IMR-90 (cell line): ENCODE data around the gene KY. TPM values are rescaled to one million over a fixed set of nuclear protein-coding genes. Genes with fewer than 3 reads are reported as not detected.
"Not testable (repeated sequence)": the region's sequence is repeated elsewhere in the genome, so short reads cannot be mapped to it uniquely, and the experiment has no call there.

Experiments used
- ATAC-seq: fragments of 200-7000 bp; cut with Tn5 transposase; 2 replicates; pipeline ENCODE4 v1.9.1; 2020; ENCODE audit warnings: low read depth, mild to moderate bottlenecking, moderate library complexity
- BruUV-seq: library from RNA; stranded (reverse); fragments of 400-500 nt; replicated peaks from 2 replicates; lab custom pipeline; 2021; lab: Mats Ljungman, UMichigan
- CTCF ChIA-PET: fragments of 300-600 bp; formaldehyde crosslinking; extraction: SDS; loops from one replicate; lab custom pipeline; 2021; ENCODE audit warnings: antibody characterized with exemption; lab: Yijun Ruan, JAX
- POLR2A ChIA-PET: fragments of 300-600 bp; sonication (Branson Sonifier 250); formaldehyde crosslinking; loops from one replicate; lab custom pipeline; 2022; ENCODE audit warnings: antibody characterized with exemption; ENCODE audit not compliant: unreplicated experiment; lab: Charles Lee
- DNase-seq: peaks from one replicate; pipeline ENCODE4 v3.0.0; 2013
- H2AFZ ChIP-seq: replicated peaks from 2 replicates; pipeline ENCODE3; 2013; ENCODE audit warnings: low read length, mild to moderate bottlenecking; ENCODE audit not compliant: poor library complexity
- H2AK5ac ChIP-seq: 2 replicates; pipeline ENCODE4 v1.6.1; 2013; ENCODE audit warnings: low read depth, low read length, inconsistent platforms
- H2AK9ac ChIP-seq: replicated peaks from 2 replicates; pipeline ENCODE3; 2013; ENCODE audit warnings: mild to moderate bottlenecking, low read depth, low read length, moderate library complexity; ENCODE audit not compliant: poor library complexity
- H2BK120ac ChIP-seq: 2 replicates; pipeline ENCODE4 v1.6.1; 2013; ENCODE audit warnings: low read depth, low read length, inconsistent platforms
- H2BK15ac ChIP-seq: 3 replicates; pipeline ENCODE4 v1.6.1; 2013; ENCODE audit warnings: low read depth, low read length, inconsistent platforms
- H2BK20ac ChIP-seq: 2 replicates; pipeline ENCODE4 v1.6.1; 2013; ENCODE audit warnings: low read depth, mild to moderate bottlenecking, inconsistent platforms, low read length, moderate library complexity
- H2BK5ac ChIP-seq: 2 replicates; pipeline ENCODE4 v1.6.1; 2013; ENCODE audit warnings: mild to moderate bottlenecking, low read depth, low read length, inconsistent platforms; ENCODE audit not compliant: poor library complexity, severe bottlenecking
- H3K14ac ChIP-seq: replicated peaks from 2 replicates; pipeline ENCODE4 v1.6.1; 2013; ENCODE audit warnings: low read depth, low read length, inconsistent platforms
- H3K18ac ChIP-seq: 2 replicates; pipeline ENCODE4 v1.6.1; 2013; ENCODE audit warnings: low read depth, low read length, control low read depth
- H3K23ac ChIP-seq: 2 replicates; pipeline ENCODE4 v1.6.1; 2013; ENCODE audit warnings: low read depth, low read length, inconsistent platforms
- H3K27ac ChIP-seq: 2 replicates; pipeline ENCODE4 v1.5.1; 2013; ENCODE audit warnings: mild to moderate bottlenecking, control low read depth, low read length; ENCODE audit not compliant: insufficient read depth
- H3K27me3 ChIP-seq: 2 replicates; pipeline ENCODE4 v1.6.1; 2013; ENCODE audit warnings: low read length; ENCODE audit not compliant: control insufficient read depth, insufficient read depth
- H3K36me3 ChIP-seq: 2 replicates; pipeline ENCODE4 v1.6.1; 2013; ENCODE audit warnings: low read length, mixed read lengths; ENCODE audit not compliant: control insufficient read depth, insufficient read depth
- H3K4ac ChIP-seq: 2 replicates; pipeline ENCODE4 v1.6.1; 2013; ENCODE audit warnings: low read depth, low read length, inconsistent platforms
- H3K4me1 ChIP-seq: 2 replicates; pipeline ENCODE4 v1.6.1; 2013; ENCODE audit warnings: low read length, mixed read lengths; ENCODE audit not compliant: control insufficient read depth, insufficient read depth
- H3K4me2 ChIP-seq: 2 replicates; pipeline ENCODE4 v1.6.1; 2013; ENCODE audit warnings: low read depth, mild to moderate bottlenecking, control low read depth, low read length, moderate library complexity
- H3K4me3 ChIP-seq: 2 replicates; pipeline ENCODE4 v1.5.1; 2013; ENCODE audit warnings: low read depth, mild to moderate bottlenecking, control low read depth, low read length, moderate library complexity; ENCODE audit not compliant: insufficient read depth
- H3K56ac ChIP-seq: 2 replicates; pipeline ENCODE4 v1.6.1; 2013; ENCODE audit warnings: low read length, inconsistent platforms; ENCODE audit not compliant: insufficient read depth; ENCODE audit errors: extremely low read depth
- H3K79me1 ChIP-seq, 2 experiments: 2 replicates each; pipeline ENCODE4 v1.6.1; 2013; ENCODE audit warnings: low read length in 2 of 2, inconsistent platforms in 1 of 2, low read depth in 1 of 2
- H3K9ac ChIP-seq: 2 replicates; pipeline ENCODE4 v1.6.1; 2013; ENCODE audit warnings: low read depth, low read length, control low read depth
- H3K9me1 ChIP-seq: 2 replicates; pipeline ENCODE4 v1.6.1; 2013; ENCODE audit warnings: low read length, inconsistent platforms; ENCODE audit not compliant: insufficient read depth
- H3K9me3 ChIP-seq: 2 replicates; pipeline ENCODE4 v1.6.1; 2013; ENCODE audit warnings: low read length; ENCODE audit not compliant: control insufficient read depth, insufficient read depth
- H4K20me1 ChIP-seq: 2 replicates; pipeline ENCODE4 v1.6.1; 2013; ENCODE audit warnings: low read length, inconsistent platforms; ENCODE audit not compliant: insufficient read depth
- H4K5ac ChIP-seq: 2 replicates; pipeline ENCODE4 v1.6.1; 2013; ENCODE audit warnings: mild to moderate bottlenecking, low read depth, low read length, control low read depth
- H4K8ac ChIP-seq, 2 experiments: 2 replicates each; pipeline ENCODE4 v1.6.1; 2013; ENCODE audit warnings: low read depth in 2 of 2, low read length in 2 of 2, control low read depth in 1 of 2, inconsistent platforms in 1 of 2
- H4K91ac ChIP-seq: 2 replicates; pipeline ENCODE4 v1.6.1; 2013; ENCODE audit warnings: low read depth, low read length, inconsistent platforms; ENCODE audit not compliant: insufficient read depth
- MAZ ChIP-seq: IDR thresholded peaks from 2 replicates; pipeline ENCODE4 v1.6.1; 2012; ENCODE audit warnings: low read depth, mild to moderate bottlenecking, low read length, improper control_type of control experiment, moderate library complexity, borderline replicate concordance
- WGBS, 2 experiments: methylation state at CpG; one replicate each; pipeline versions ENCODE4 v1.1.5 to v1.1.7; 2013; ENCODE audit warnings: missing lambda C conversion rate in 2 of 2; ENCODE audit not compliant: insufficient read length in 1 of 2; ENCODE audit errors: extremely low coverage in 2 of 2; 5-methylcytosine and 5-hydroxymethylcytosine counted together
- dilution Hi-C: fragments of 300-500 bp; cut with HindIII; formaldehyde crosslinking; loops from one replicate; pipeline ENCODE4 v1.14.3; 2018; ENCODE audit warnings: low sequenced_read_pairs; ENCODE audit not compliant: unreplicated experiment
- in situ Hi-C: fragments of 300-500 bp; cut with MboI; formaldehyde crosslinking; loops from 3 replicates; pipeline ENCODE4 v1.14.3; 2019; ENCODE audit warnings: low sequenced_read_pairs, inconsistent platforms, mixed read lengths
- intact Hi-C: fragments of 100-400 bp; cut with micrococcal nuclease; formaldehyde crosslinking; loops from 2 replicates; pipeline ENCODE4 v1.10.0; 2022
- polyA plus RNA-seq, 3 experiments: library from polyadenylated mRNA; depleted of rRNA; stranded (reverse); fragments of >200 nt; gene quantifications; 2 replicates each; pipeline ENCODE4 v1.2.3, GENCODE V29; 2012; ENCODE audit warnings: low replicate concordance in 1 of 3
- total RNA-seq: library from RNA; depleted of rRNA; stranded (reverse); fragments of >200 nt; gene quantifications from 2 replicates; pipeline ENCODE4 v1.2.3, GENCODE V29; 2012

The KY gene
- total and polyA plus RNA-seq, 2 of the 4 experiments (the other 2 are of a cell fraction), result under 0.01 to 0.09 TPM

GRCh38 chr3:134576426-134576825 lies 74.4 kb downstream of the KY start:
- in situ Hi-C loops (no loop called here), dilution Hi-C loops (no loop called here), intact Hi-C loops (no loop called here)
- no peak overlapping the region for H3K23ac ChIP-seq
- H4K91ac ChIP-seq, result no peak overlapping the region
- H3K4me2 ChIP-seq, result no peak overlapping the region
- 49% methylated on average over 3 of the region's 6 CpGs; no CpG with 5 or more reads in 1 of the 2 experiments for WGBS, 2 experiments
- no peak overlapping the region for H2AFZ ChIP-seq
- no peak overlapping the region for H2AK9ac ChIP-seq
- H3K79me1 ChIP-seq, result no peaks in the 10 kb centered on the region
- no peak overlapping the region for H2BK15ac ChIP-seq
- no peak for DNase-seq
- H3K4ac ChIP-seq, result no peak overlapping the region
- H3K4me1 ChIP-seq, result no peaks in the 10 kb centered on the region
- H3K14ac ChIP-seq, result no peak overlapping the region
- ATAC-seq, result no peak
- no peak overlapping the region for H3K18ac ChIP-seq
- H3K9me1 ChIP-seq, result no peaks in the 10 kb centered on the region
- no peak overlapping the region for H4K8ac ChIP-seq
- no peak overlapping the region for H3K56ac ChIP-seq
- no peak overlapping the region for H4K5ac ChIP-seq
- H2AK5ac ChIP-seq, result no peak overlapping the region
- H2BK5ac ChIP-seq, result no peak overlapping the region
- no peak overlapping the region for H3K9ac ChIP-seq
- ChIA-PET POLR2A (no interaction called here), CTCF (no interaction called here)
- no peak for TF ChIP-seq MAZ
- H3K27ac ChIP-seq, result no peak overlapping the region
- H2BK120ac ChIP-seq, result no peak overlapping the region
- no peaks in the 10 kb centered on the region for H3K27me3 ChIP-seq
- no peaks in the 10 kb centered on the region for H4K20me1 ChIP-seq
- H3K4me3 ChIP-seq, result no peak overlapping the region
- no peaks in the 10 kb centered on the region for H3K36me3 ChIP-seq
- no peaks in the 10 kb centered on the region for H3K9me3 ChIP-seq
- BruUV-seq, result no TSS peak
- no peak overlapping the region for H2BK20ac ChIP-seq

- H2BK5ac ChIP-seq, POLR2A ChIA-PET, in situ Hi-C loops, H3K18ac ChIP-seq, H4K8ac ChIP-seq, H3K4me1 ChIP-seq, H3K27ac ChIP-seq, BruUV-seq, H4K20me1 ChIP-seq, H3K4ac ChIP-seq, H3K36me3 ChIP-seq, H3K9ac ChIP-seq, intact Hi-C loops, dilution Hi-C loops, H3K14ac ChIP-seq, H3K4me3 ChIP-seq, DNase-seq, H2AFZ ChIP-seq, CTCF ChIA-PET, H2BK120ac ChIP-seq, H3K9me3 ChIP-seq, H4K5ac ChIP-seq, H3K23ac ChIP-seq, H3K9me1 ChIP-seq, H2BK15ac ChIP-seq, H3K4me2 ChIP-seq, H3K79me1 ChIP-seq, H2AK9ac ChIP-seq, H4K91ac ChIP-seq, H3K56ac ChIP-seq, H2BK20ac ChIP-seq, ATAC-seq, H3K27me3 ChIP-seq, H2AK5ac ChIP-seq: not testable (repeated sequence)
- 100% methylated on average over 1 of the region's 2 CpGs; no CpG with 5 or more reads in 1 of the 2 experiments for WGBS, 2 experiments
These were observed 80.9 kb downstream of the KY start for GRCh38 chr3:134569899-134570298.
